H9 (cell line): Measurements from ENCODE around the gene MTERF4. TPM values are rescaled to one million over a fixed set of nuclear protein-coding genes. Genes with fewer than 3 reads are reported as not detected.

Experiments
- DNase-seq: peaks from one replicate; pipeline ENCODE4 v3.0.0-alpha.2; 2017
- H2AFZ ChIP-seq: one replicate; pipeline ENCODE4 v1.6.1; 2013; ENCODE audit warnings: mild to moderate bottlenecking, low read length, control low read depth, moderate library complexity
- H2AK5ac ChIP-seq: 2 replicates; pipeline ENCODE4 v1.6.1; 2013; ENCODE audit warnings: low read length, control low read depth, mixed read lengths; ENCODE audit not compliant: insufficient read length
- H2BK120ac ChIP-seq: one replicate; pipeline ENCODE4 v1.6.1; 2013; ENCODE audit warnings: low read depth, mild to moderate bottlenecking, low read length, control low read depth, inconsistent platforms; ENCODE audit not compliant: poor library complexity, severe bottlenecking
- H2BK12ac ChIP-seq: 2 replicates; pipeline ENCODE4 v1.6.1; 2013; ENCODE audit warnings: low read length, control low read depth, mixed read lengths, low read depth; ENCODE audit not compliant: insufficient read length
- H2BK15ac ChIP-seq: 2 replicates; pipeline ENCODE4 v1.6.1; 2013; ENCODE audit warnings: low read depth, low read length, control low read depth
- H2BK20ac ChIP-seq: one replicate; pipeline ENCODE4 v1.6.1; 2013; ENCODE audit warnings: low read depth, mild to moderate bottlenecking, low read length, control low read depth, inconsistent platforms; ENCODE audit not compliant: poor library complexity, severe bottlenecking
- H2BK5ac ChIP-seq: 2 replicates; pipeline ENCODE4 v1.6.1; 2013; ENCODE audit warnings: low read length, control low read depth, mixed read lengths; ENCODE audit not compliant: insufficient read length
- H3K14ac ChIP-seq: 2 replicates; pipeline ENCODE4 v1.6.1; 2013; ENCODE audit warnings: low read length, control low read depth; ENCODE audit not compliant: insufficient read depth
- H3K18ac ChIP-seq: 2 replicates; pipeline ENCODE4 v1.6.1; 2013; ENCODE audit warnings: low read depth, mild to moderate bottlenecking, mixed read lengths, low read length, control low read depth; ENCODE audit not compliant: insufficient read length
- H3K23ac ChIP-seq: 2 replicates; pipeline ENCODE4 v1.6.1; 2013; ENCODE audit warnings: low read length, control low read depth, mixed read lengths, low read depth; ENCODE audit not compliant: insufficient read length
- H3K23me2 ChIP-seq: 2 replicates; pipeline ENCODE4 v1.6.1; 2013; ENCODE audit warnings: low read depth, mild to moderate bottlenecking, mixed read lengths, low read length, control low read depth; ENCODE audit not compliant: insufficient read length, poor library complexity, severe bottlenecking
- H3K27ac ChIP-seq: 2 replicates; pipeline ENCODE4 v1.5.1; 2013; ENCODE audit warnings: low read length, control low read depth, mixed read lengths, low read depth; ENCODE audit not compliant: insufficient read length
- H3K27me3 ChIP-seq: 2 replicates; pipeline ENCODE4 v1.6.1; 2013; ENCODE audit warnings: low read length, control low read depth, inconsistent platforms; ENCODE audit not compliant: insufficient read depth
- H3K4ac ChIP-seq: 2 replicates; pipeline ENCODE4 v1.6.1; 2013; ENCODE audit warnings: low read depth, mild to moderate bottlenecking, control low read depth, inconsistent platforms, low read length, moderate library complexity
- H3K4me1 ChIP-seq: 2 replicates; pipeline ENCODE4 v1.6.1; 2013; ENCODE audit warnings: low read length, control low read depth, inconsistent platforms; ENCODE audit not compliant: insufficient read depth
- H3K4me2 ChIP-seq: 2 replicates; pipeline ENCODE4 v1.6.1; 2013; ENCODE audit warnings: low read length, control low read depth, mixed read lengths; ENCODE audit not compliant: insufficient read length, insufficient read depth
- H3K56ac ChIP-seq: 2 replicates; pipeline ENCODE4 v1.6.1; 2013; ENCODE audit warnings: low read depth, mild to moderate bottlenecking, mixed read lengths, low read length, control low read depth; ENCODE audit not compliant: insufficient read length
- H3K79me1 ChIP-seq: 2 replicates; pipeline ENCODE4 v1.6.1; 2013; ENCODE audit warnings: low read depth, mild to moderate bottlenecking, moderate library complexity, low read length, control low read depth, inconsistent platforms; ENCODE audit not compliant: insufficient read depth, poor library complexity, severe bottlenecking
- H3K79me2 ChIP-seq: 2 replicates; pipeline ENCODE4 v1.6.1; 2013; ENCODE audit warnings: low read length, control low read depth, inconsistent platforms; ENCODE audit not compliant: insufficient read depth
- H3K9ac ChIP-seq: 2 replicates; pipeline ENCODE4 v1.6.1; 2013; ENCODE audit warnings: low read length, control low read depth, mixed read lengths; ENCODE audit not compliant: insufficient read length; ENCODE audit errors: extremely low read depth
- H3K9me3 ChIP-seq: one replicate; pipeline ENCODE4 v1.6.1; 2013; ENCODE audit warnings: low read depth, low read length, inconsistent platforms; ENCODE audit not compliant: control insufficient read depth
- H3T11ph ChIP-seq: one replicate; pipeline ENCODE4 v1.6.1; 2013; ENCODE audit warnings: mild to moderate bottlenecking, low read length, control low read depth, inconsistent platforms
- H4K20me1 ChIP-seq: one replicate; pipeline ENCODE4 v1.6.1; 2013; ENCODE audit not compliant: control insufficient read depth, insufficient read length, insufficient read depth
- H4K5ac ChIP-seq: 2 replicates; pipeline ENCODE4 v1.6.1; 2013; ENCODE audit warnings: low read depth, mild to moderate bottlenecking, mixed read lengths, low read length, control low read depth; ENCODE audit not compliant: insufficient read length
- H4K8ac ChIP-seq: replicated peaks from 2 replicates; pipeline ENCODE4 v1.6.1; 2013; ENCODE audit warnings: low read length, control low read depth, mixed read lengths, low read depth; ENCODE audit not compliant: insufficient read length
- H4K91ac ChIP-seq: 2 replicates; pipeline ENCODE4 v1.6.1; 2013; ENCODE audit warnings: low read depth, mild to moderate bottlenecking, moderate library complexity, mixed read lengths, low read length, control low read depth; ENCODE audit not compliant: insufficient read length
- H3K27ac Mint-ChIP-seq, 3 experiments: 2 replicates in 2 of 3; 3 replicates in 1 of 3; pipeline ENCODE4 v1.8.0; 2020 to 2021; ENCODE audit warnings: mixed read lengths in 3 of 3, mild to moderate bottlenecking in 1 of 3, moderate library complexity in 1 of 3
- H3K27me3 Mint-ChIP-seq: 2 replicates; pipeline ENCODE4 v1.8.0; 2021; ENCODE audit warnings: low read depth, mild to moderate bottlenecking, moderate library complexity, mixed read lengths
- H3K36me3 Mint-ChIP-seq, 3 experiments: 2 replicates in 2 of 3; 3 replicates in 1 of 3; pipeline ENCODE4 v1.8.0; 2020 to 2021; ENCODE audit warnings: low read depth in 3 of 3, mixed read lengths in 3 of 3; ENCODE audit not compliant: insufficient read depth in 1 of 3
- H3K4me1 Mint-ChIP-seq, 2 experiments: 2 replicates each; pipeline ENCODE4 v1.8.0; 2020; ENCODE audit warnings: mixed read lengths in 2 of 2
- H3K4me3 Mint-ChIP-seq, 2 experiments: 2 replicates in 1 of 2; 3 replicates in 1 of 2; pipeline ENCODE4 v1.8.0; 2020 to 2021; ENCODE audit warnings: mild to moderate bottlenecking in 2 of 2, mixed read lengths in 2 of 2, moderate library complexity in 1 of 2
- H3K9me3 Mint-ChIP-seq, 2 experiments: 2 replicates in 1 of 2; 3 replicates in 1 of 2; pipeline ENCODE4 v1.8.0; 2020; ENCODE audit warnings: mild to moderate bottlenecking in 2 of 2, mixed read lengths in 2 of 2, moderate library complexity in 1 of 2
- CTCF ChIP-seq: fragments of 200-600 bp; sonication (generic); conservative IDR thresholded peaks from 3 replicates; pipeline ENCODE4 v1.8.0; 2021; ENCODE audit warnings: antibody characterized with exemption, mild to moderate bottlenecking
- WGBS: extraction: QIAGEN DNeasy Blood & Tissue Kit; methylation state at CpG from one replicate; pipeline ENCODE4 v1.1.7; 2013; ENCODE audit warnings: missing lambda C conversion rate, low lambda C conversion rate, mixed read lengths; ENCODE audit not compliant: insufficient read length; ENCODE audit errors: extremely low coverage; 5-methylcytosine and 5-hydroxymethylcytosine counted together
- total RNA-seq: library from RNA; stranded (reverse); gene quantifications from 2 replicates; pipeline ENCODE4 v1.2.1, GENCODE V29; 2021

MTERF4 gene
- total RNA-seq, 1 experiment from 2014 or later = 35.0 TPM

DNA sequence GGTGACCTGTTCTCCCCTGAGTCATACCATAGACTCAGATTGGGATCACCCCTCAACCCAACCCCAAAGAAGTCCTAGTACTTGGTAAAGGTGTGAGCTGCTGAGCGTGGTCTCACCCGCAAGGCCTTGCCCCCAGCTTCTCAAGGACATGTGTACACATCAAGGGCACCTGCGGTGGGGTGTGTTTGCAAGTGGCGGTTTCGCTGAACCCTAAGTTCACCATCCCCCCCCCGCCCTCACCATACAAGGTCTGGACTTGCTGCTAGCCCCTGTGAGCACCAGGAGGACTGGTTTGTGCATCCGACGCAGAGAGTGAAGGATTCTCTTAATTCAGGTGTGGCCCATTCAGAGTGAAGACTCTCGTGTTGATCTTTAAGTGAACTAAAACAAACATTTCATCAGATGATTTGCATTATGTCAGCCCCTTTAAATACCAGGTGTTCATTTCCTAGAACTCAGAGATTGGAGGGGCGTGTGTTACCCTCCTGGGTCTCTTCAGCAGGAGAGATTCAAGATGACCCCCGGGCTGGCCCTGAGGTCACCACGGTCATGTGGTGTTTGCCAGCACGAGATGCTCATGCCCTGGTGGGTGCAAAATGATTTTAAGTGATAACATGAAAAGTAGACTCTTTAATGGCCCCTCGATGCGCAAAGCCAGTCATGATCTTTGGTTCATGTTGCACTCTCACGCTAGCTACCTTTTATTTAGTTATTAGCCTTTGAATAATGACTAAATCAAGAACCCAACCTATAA is 27.8 kb downstream of the MTERF4 start:
- no peak overlapping the region for H2BK120ac ChIP-seq
- Mint-ChIP-seq H3K36me3 (peaks cover 0 to 2% (median 0%) of the 10 kb centered on the region in 3 experiments; a peak in 1 of 7 replicates), H3K4me3 (no peak overlapping the region; a peak in 1 of 5 replicates), H3K27ac (no peak overlapping the region), H3K4me1 (peaks cover 2 to 5% of the 10 kb centered on the region in 2 experiments; a peak in 3 of 4 replicates), H3K9me3 (no peaks in the 10 kb centered on the region), H3K27me3 (no peaks in the 10 kb centered on the region)
- no peak for DNase-seq
- no peaks in the 10 kb centered on the region for H3K79me2 ChIP-seq
- H2BK5ac ChIP-seq = no peak overlapping the region
- H2BK12ac ChIP-seq = no peak overlapping the region
- H3T11ph ChIP-seq = no peak overlapping the region
- no peaks in the 10 kb centered on the region for H4K20me1 ChIP-seq
- H3K23me2 ChIP-seq = no peaks in the 10 kb centered on the region
- H3K9me3 ChIP-seq = no peaks in the 10 kb centered on the region
- H3K27ac ChIP-seq = no peak overlapping the region
- WGBS = no CpG with 5 or more reads among the region's 16 CpGs
- H3K4ac ChIP-seq = no peak overlapping the region
- H2AFZ ChIP-seq = no peak overlapping the region
- H4K5ac ChIP-seq = no peak overlapping the region
- no peaks in the 10 kb centered on the region for H3K4me1 ChIP-seq
- H3K4me2 ChIP-seq = no peak overlapping the region
- no peak overlapping the region for H2BK20ac ChIP-seq
- no peak overlapping the region for H4K8ac ChIP-seq
- no peak overlapping the region for H3K23ac ChIP-seq
- H3K27me3 ChIP-seq = no peaks in the 10 kb centered on the region
- H3K14ac ChIP-seq = no peak overlapping the region
- no peak overlapping the region for H3K18ac ChIP-seq
- no peaks in the 10 kb centered on the region for H3K79me1 ChIP-seq
- no peak overlapping the region for H2AK5ac ChIP-seq
- no peak overlapping the region for H4K91ac ChIP-seq
- no peak overlapping the region for H3K9ac ChIP-seq
- H3K56ac ChIP-seq = no peak overlapping the region
- no peak overlapping the region for H2BK15ac ChIP-seq
- no peak for TF ChIP-seq CTCF
